GM12878 (cell line): ENCODE data around the gene LEKR1. TPM values are rescaled to one million over a fixed set of nuclear protein-coding genes. Genes with fewer than 3 reads are reported as not detected.

ENCODE experiments used
- ATAC-seq: fragments of 200-7000 bp; cut with Tn5 transposase; 3 replicates; pipeline ENCODE4 v1.9.1; 2020; ENCODE audit warnings: mild to moderate bottlenecking, moderate library complexity
- BruUV-seq: library from RNA; stranded (reverse); fragments of 400-500 nt; replicated peaks from 2 replicates; lab custom pipeline; 2021; lab: Mats Ljungman, UMichigan
- CTCF ChIA-PET: fragments of 300-600 bp; sonication (Branson Sonifier 250); formaldehyde crosslinking; extraction: SDS; loops from one replicate; lab custom pipeline; 2021; ENCODE audit warnings: inconsistent platforms; lab: Yijun Ruan, JAX
- POLR2A ChIA-PET: fragments of 350-600 bp; formaldehyde crosslinking; extraction: SDS; loops from one replicate; lab custom pipeline; 2021; ENCODE audit warnings: inconsistent platforms; lab: Charles Lee
- RAD21 ChIA-PET: fragments of 300-600 bp; sonication (Branson Sonifier 250); formaldehyde crosslinking; loops from one replicate; lab custom pipeline; 2023; ENCODE audit warnings: antibody characterized with exemption; ENCODE audit not compliant: unreplicated experiment; lab: Charles Lee
- SMC1A ChIA-PET: fragments of 300-600 bp; sonication (Branson Sonifier 250); formaldehyde crosslinking; loops from one replicate; lab custom pipeline; 2023; ENCODE audit not compliant: unreplicated experiment, uncharacterized antibody; lab: Charles Lee
- DNase-seq: peaks from one replicate; pipeline ENCODE4 v3.0.0-alpha.2; 2011; ENCODE audit warnings: low read depth, low spot score
- FAIRE-seq: peaks from 3 replicates; lab custom pipeline; 2011; peaks lifted over from hg19 to GRCh38; lab: Jason Lieb, UNC
- H2AFZ ChIP-seq: 2 replicates; pipeline ENCODE4 v1.6.0; 2011; ENCODE audit warnings: low read depth, low read length, control low read depth; ENCODE audit not compliant: control insufficient read depth
- H3K27ac ChIP-seq: 2 replicates; pipeline ENCODE4 v1.5.1; 2011; ENCODE audit warnings: control low read depth; ENCODE audit not compliant: control insufficient read depth, insufficient read depth
- H3K27me3 ChIP-seq, 2 experiments: replicated peaks in 1 of 2; 2 replicates each; pipeline versions ENCODE4 v1.6.0 to v1.6.1; 2011; ENCODE audit warnings: low read length in 1 of 2; ENCODE audit not compliant: control insufficient read depth in 2 of 2, insufficient read depth in 2 of 2
- H3K36me3 ChIP-seq, 2 experiments: 2 replicates each; pipeline ENCODE4 v1.5.1; 2011; ENCODE audit warnings: low read length in 1 of 2; ENCODE audit not compliant: control insufficient read depth in 2 of 2, insufficient read depth in 2 of 2
- H3K4me1 ChIP-seq: 2 replicates; pipeline ENCODE4 v1.6.1; 2011; ENCODE audit warnings: mild to moderate bottlenecking, low read length, moderate library complexity, mixed read lengths; ENCODE audit not compliant: control insufficient read depth, insufficient read depth
- H3K4me2 ChIP-seq: 2 replicates; pipeline ENCODE4 v1.6.0; 2011; ENCODE audit warnings: control low read depth; ENCODE audit not compliant: control insufficient read depth, insufficient read depth
- H3K4me3 ChIP-seq: fragments of 200-600 bp; sonication (generic); 2 replicates; pipeline ENCODE4 v1.5.1; 2016
- H3K79me2 ChIP-seq: 2 replicates; pipeline ENCODE4 v1.6.0; 2011; ENCODE audit warnings: low read length; ENCODE audit not compliant: control insufficient read depth, insufficient read depth
- H3K9ac ChIP-seq: 2 replicates; pipeline ENCODE4 v1.8.0; 2011; ENCODE audit warnings: low read length, control low read depth, mixed read lengths; ENCODE audit not compliant: control insufficient read depth, insufficient read depth
- H3K9me3 ChIP-seq: replicated peaks from 3 replicates; pipeline ENCODE4 v1.5.1; 2011; ENCODE audit warnings: mild to moderate bottlenecking, low read length; ENCODE audit not compliant: control insufficient read depth, insufficient read depth
- H4K20me1 ChIP-seq: 2 replicates; pipeline ENCODE4 v1.6.0; 2011; ENCODE audit not compliant: control insufficient read depth, insufficient read depth
- BCL11A ChIP-seq: IDR thresholded peaks from 2 replicates; pipeline ENCODE4 v1.6.1; 2011; ENCODE audit warnings: low read depth, low read length
- CBX5 ChIP-seq: sonication (generic); IDR thresholded peaks from 2 replicates; pipeline ENCODE4 v1.6.1; 2016; ENCODE audit warnings: low read depth, moderate library complexity, mild to moderate bottlenecking, inconsistent platforms
- DPF2 ChIP-seq: fragments of 450-650 bp; IDR thresholded peaks from 2 replicates; pipeline ENCODE4 v1.6.1; 2017; ENCODE audit warnings: mild to moderate bottlenecking
- EP300 ChIP-seq, 2 experiments: fragments of 150-350 bp in 1 of 2; IDR thresholded peaks; 2 replicates each; pipeline ENCODE4 v1.6.1; 2011 to 2012; ENCODE audit warnings: low read depth in 2 of 2, low read length in 2 of 2, borderline replicate concordance in 1 of 2, improper control_type of control experiment in 1 of 2, inconsistent platforms in 1 of 2; ENCODE audit not compliant: control insufficient read depth in 1 of 2
- ETV6 ChIP-seq, 2 experiments: fragments of 450-650 bp in 1 of 2; IDR thresholded peaks in 1 of 2; conservative IDR thresholded peaks in 1 of 2; 2 replicates each; pipeline ENCODE4 v1.6.1; 2014; ENCODE audit warnings: antibody characterized with exemption in 1 of 2, borderline replicate concordance in 1 of 2, low read depth in 1 of 2, mild to moderate bottlenecking in 1 of 2, moderate library complexity in 1 of 2
- HDAC2 ChIP-seq: fragments of 200-600 bp; sonication (generic); IDR thresholded peaks from 2 replicates; pipeline ENCODE4 v1.6.1; 2017
- NFIC ChIP-seq: IDR thresholded peaks from 2 replicates; pipeline ENCODE4 v1.6.1; 2012; ENCODE audit warnings: low read depth, mild to moderate bottlenecking, inconsistent platforms, low read length, moderate library complexity
- NR2C1 ChIP-seq: fragments of 450-650 bp; IDR thresholded peaks from 2 replicates; pipeline ENCODE4 v1.6.1; 2017; ENCODE audit warnings: antibody characterized with exemption, mild to moderate bottlenecking, moderate library complexity
- SPI1 ChIP-seq: IDR thresholded peaks from 2 replicates; pipeline ENCODE4 v1.6.1; 2011; ENCODE audit warnings: low read depth, mild to moderate bottlenecking, low read length, moderate library complexity, borderline replicate concordance; ENCODE audit not compliant: insufficient read depth
- WGBS: methylation state at CpG from one replicate; pipeline ENCODE4 v1.1.6; 2016; ENCODE audit warnings: low lambda C conversion rate; ENCODE audit not compliant: insufficient replicate concordance, insufficient coverage; ENCODE audit errors: missing lambda C conversion rate; 5-methylcytosine and 5-hydroxymethylcytosine counted together
- in situ Hi-C: fragments of 300-500 bp; cut with MboI; formaldehyde crosslinking; loops from 9 replicates; pipeline ENCODE4 v1.14.3; 2018; ENCODE audit warnings: mixed read lengths
- intact Hi-C: fragments of 100-400 bp; cut with micrococcal nuclease; formaldehyde crosslinking; loops from one replicate; pipeline ENCODE4 v1.14.2; 2022; ENCODE audit not compliant: unreplicated experiment
- polyA plus RNA-seq, 11 experiments: library from polyadenylated mRNA; depleted of rRNA in 4 of 11; unstranded in 6 of 11; stranded (reverse) in 5 of 11; fragments of >200 nt; fragmentation: Nextera tagmentation in 4 of 11; fragmentation: Illumina TruSeq in 1 of 11; extraction: Ambion mirVana in 4 of 11; extraction: Trizol in 1 of 11; gene quantifications; 1 replicate in 1 of 11; 2 replicates in 10 of 11; pipeline versions ENCODE4 v1.2.1 to v1.2.3, GENCODE V29; 2011 to 2016; ENCODE audit warnings: inconsistent platforms in 2 of 11, missing spikeins in 2 of 11, low read depth in 1 of 11
- total RNA-seq, 4 experiments: library from RNA; depleted of rRNA in 3 of 4; stranded (reverse); fragments of >200 nt in 3 of 4; fragmentation: Illumina TruSeq in 1 of 4; extraction: Trizol in 1 of 4; gene quantifications; 2 replicates each; pipeline versions ENCODE4 v1.2.1 to v1.2.3, GENCODE V29; 2013 to 2021
- TF ChIP-seq, protein P1 (sequence below): IDR thresholded peaks from 2 replicates; pipeline ENCODE4 v1.6.1; 2012; ENCODE audit warnings: low read length, inconsistent platforms
- TF ChIP-seq, protein P2 (sequence below): IDR thresholded peaks from 2 replicates; pipeline ENCODE4 v1.6.1; 2011; ENCODE audit warnings: borderline replicate concordance, low read depth, mild to moderate bottlenecking, moderate library complexity, mixed read lengths, low read length; ENCODE audit not compliant: insufficient read depth; ENCODE audit errors: extremely low read length
- TF ChIP-seq, protein P3 (sequence below): fragments of 450-650 bp; IDR thresholded peaks from 2 replicates; pipeline ENCODE4 v1.6.1; 2017; ENCODE audit warnings: mild to moderate bottlenecking, low read depth, inconsistent platforms; ENCODE audit not compliant: poor library complexity, severe bottlenecking
- TF ChIP-seq, protein P4 (sequence below): fragments of 450-650 bp; IDR thresholded peaks from 2 replicates; pipeline ENCODE4 v1.6.1; 2017; ENCODE audit warnings: mild to moderate bottlenecking, moderate library complexity

Gene LEKR1
- total and polyA plus RNA-seq, 10 of the 15 experiments (the other 5 are each of a cell fraction or from before 2014, with no cell fraction given): 0.48 to 3.2 (median 1.3) TPM

DNA sequence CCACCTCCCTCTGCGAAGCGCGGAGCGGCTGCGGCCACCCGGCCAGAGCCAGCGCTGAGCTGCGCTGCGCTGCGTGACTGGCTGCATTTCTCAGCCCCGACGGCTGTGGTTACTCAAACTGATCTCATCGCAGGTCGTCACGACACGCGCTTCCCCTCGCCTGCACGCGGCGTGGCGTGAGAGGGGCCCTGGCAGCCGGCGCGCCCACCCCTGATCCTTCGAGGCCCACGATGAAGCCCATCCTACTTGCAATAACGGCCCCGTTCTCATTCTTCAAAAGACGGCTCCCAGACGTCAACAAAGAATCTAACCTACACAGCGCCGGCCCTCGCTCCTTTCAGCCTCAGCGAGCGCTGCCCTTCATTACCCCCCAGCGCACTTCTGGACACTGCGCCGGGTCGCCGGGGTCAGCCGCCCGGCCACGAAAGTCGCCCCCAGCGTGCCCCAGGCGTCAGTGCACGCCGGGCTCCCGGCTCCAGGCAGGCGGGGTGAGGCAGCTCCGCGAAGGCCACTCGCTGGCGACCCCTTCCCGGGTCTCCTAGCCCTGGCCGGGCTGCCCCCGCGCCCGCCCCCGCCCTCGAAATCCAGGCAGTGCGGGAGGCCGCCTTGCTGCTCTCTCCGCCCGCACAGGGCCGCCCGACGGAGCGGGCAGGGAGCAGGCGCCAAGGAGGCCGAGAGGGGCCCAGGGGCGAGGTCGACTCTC is 9.9 kb upstream of the LEKR1 start:
- CTCF ChIA-PET: no interaction called here
- intact Hi-C loops: loop anchor here (2.0 to 10.0 kb wide), 3 partner anchors 261 to 273 kb away; partner anchors contain the start of gene SSR3
- peaks cover 27% of the 10 kb centered on the region for H3K4me1 ChIP-seq
- TF ChIP-seq, protein P1, sequence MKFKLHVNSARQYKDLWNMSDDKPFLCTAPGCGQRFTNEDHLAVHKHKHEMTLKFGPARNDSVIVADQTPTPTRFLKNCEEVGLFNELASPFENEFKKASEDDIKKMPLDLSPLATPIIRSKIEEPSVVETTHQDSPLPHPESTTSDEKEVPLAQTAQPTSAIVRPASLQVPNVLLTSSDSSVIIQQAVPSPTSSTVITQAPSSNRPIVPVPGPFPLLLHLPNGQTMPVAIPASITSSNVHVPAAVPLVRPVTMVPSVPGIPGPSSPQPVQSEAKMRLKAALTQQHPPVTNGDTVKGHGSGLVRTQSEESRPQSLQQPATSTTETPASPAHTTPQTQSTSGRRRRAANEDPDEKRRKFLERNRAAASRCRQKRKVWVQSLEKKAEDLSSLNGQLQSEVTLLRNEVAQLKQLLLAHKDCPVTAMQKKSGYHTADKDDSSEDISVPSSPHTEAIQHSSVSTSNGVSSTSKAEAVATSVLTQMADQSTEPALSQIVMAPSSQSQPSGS: 0 out of 2 replicates have a peak, but pooled peaks have one; percentile 43
- peak; percentile 69 to 72; a peak in 3 of 4 replicates for TF ChIP-seq EP300 (IDR thresholded peaks at IDR 0.05; ENCODE audit: borderline replicate concordance in 1 of 2, control insufficient read depth in 1 of 2, low read depth in 2 of 2, low read length in 2 of 2)
- TF ChIP-seq, protein P2, sequence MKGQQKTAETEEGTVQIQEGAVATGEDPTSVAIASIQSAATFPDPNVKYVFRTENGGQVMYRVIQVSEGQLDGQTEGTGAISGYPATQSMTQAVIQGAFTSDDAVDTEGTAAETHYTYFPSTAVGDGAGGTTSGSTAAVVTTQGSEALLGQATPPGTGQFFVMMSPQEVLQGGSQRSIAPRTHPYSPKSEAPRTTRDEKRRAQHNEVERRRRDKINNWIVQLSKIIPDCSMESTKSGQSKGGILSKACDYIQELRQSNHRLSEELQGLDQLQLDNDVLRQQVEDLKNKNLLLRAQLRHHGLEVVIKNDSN: no peak
- TF ChIP-seq BCL11A: peak; percentile 97
- TF ChIP-seq HDAC2: no peak
- TF ChIP-seq CBX5: no peak
- 0 out of 2 replicates have a peak, but pooled peaks have one; percentile 5 for TF ChIP-seq NR2C1
- TF ChIP-seq, protein P3, sequence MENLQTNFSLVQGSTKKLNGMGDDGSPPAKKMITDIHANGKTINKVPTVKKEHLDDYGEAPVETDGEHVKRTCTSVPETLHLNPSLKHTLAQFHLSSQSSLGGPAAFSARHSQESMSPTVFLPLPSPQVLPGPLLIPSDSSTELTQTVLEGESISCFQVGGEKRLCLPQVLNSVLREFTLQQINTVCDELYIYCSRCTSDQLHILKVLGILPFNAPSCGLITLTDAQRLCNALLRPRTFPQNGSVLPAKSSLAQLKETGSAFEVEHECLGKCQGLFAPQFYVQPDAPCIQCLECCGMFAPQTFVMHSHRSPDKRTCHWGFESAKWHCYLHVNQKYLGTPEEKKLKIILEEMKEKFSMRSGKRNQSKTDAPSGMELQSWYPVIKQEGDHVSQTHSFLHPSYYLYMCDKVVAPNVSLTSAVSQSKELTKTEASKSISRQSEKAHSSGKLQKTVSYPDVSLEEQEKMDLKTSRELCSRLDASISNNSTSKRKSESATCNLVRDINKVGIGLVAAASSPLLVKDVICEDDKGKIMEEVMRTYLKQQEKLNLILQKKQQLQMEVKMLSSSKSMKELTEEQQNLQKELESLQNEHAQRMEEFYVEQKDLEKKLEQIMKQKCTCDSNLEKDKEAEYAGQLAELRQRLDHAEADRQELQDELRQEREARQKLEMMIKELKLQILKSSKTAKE: no peak
- TF ChIP-seq DPF2: 0 out of 2 replicates have a peak, but pooled peaks have one; percentile 44
- TF ChIP-seq SPI1: 0 out of 2 replicates have a peak, but pooled peaks have one; percentile 33
- TF ChIP-seq NFIC: peak; percentile 56
- TF ChIP-seq, protein P4, sequence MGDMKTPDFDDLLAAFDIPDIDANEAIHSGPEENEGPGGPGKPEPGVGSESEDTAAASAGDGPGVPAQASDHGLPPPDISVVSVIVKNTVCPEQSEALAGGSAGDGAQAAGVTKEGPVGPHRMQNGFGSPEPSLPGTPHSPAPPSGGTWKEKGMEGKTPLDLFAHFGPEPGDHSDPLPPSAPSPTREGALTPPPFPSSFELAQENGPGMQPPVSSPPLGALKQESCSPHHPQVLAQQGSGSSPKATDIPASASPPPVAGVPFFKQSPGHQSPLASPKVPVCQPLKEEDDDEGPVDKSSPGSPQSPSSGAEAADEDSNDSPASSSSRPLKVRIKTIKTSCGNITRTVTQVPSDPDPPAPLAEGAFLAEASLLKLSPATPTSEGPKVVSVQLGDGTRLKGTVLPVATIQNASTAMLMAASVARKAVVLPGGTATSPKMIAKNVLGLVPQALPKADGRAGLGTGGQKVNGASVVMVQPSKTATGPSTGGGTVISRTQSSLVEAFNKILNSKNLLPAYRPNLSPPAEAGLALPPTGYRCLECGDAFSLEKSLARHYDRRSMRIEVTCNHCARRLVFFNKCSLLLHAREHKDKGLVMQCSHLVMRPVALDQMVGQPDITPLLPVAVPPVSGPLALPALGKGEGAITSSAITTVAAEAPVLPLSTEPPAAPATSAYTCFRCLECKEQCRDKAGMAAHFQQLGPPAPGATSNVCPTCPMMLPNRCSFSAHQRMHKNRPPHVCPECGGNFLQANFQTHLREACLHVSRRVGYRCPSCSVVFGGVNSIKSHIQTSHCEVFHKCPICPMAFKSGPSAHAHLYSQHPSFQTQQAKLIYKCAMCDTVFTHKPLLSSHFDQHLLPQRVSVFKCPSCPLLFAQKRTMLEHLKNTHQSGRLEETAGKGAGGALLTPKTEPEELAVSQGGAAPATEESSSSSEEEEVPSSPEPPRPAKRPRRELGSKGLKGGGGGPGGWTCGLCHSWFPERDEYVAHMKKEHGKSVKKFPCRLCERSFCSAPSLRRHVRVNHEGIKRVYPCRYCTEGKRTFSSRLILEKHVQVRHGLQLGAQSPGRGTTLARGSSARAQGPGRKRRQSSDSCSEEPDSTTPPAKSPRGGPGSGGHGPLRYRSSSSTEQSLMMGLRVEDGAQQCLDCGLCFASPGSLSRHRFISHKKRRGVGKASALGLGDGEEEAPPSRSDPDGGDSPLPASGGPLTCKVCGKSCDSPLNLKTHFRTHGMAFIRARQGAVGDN: peak; percentile 79
- TF ChIP-seq ETV6 (conservative IDR thresholded peaks at IDR 0.05 in 1 of 2, IDR thresholded peaks at IDR 0.05 in 1 of 2; ENCODE audit: borderline replicate concordance in 1 of 2, low read depth in 1 of 2): no peak

More for the DNA sequence above, 9.9 kb upstream of the LEKR1 start:
- H3K27me3 ChIP-seq: no peaks in the 10 kb centered on the region
- FAIRE-seq (no peak), ATAC-seq (peak; percentile 64), DNase-seq (no peak)
- in situ Hi-C loops: loop anchor here (10.0 kb wide), 1 partner anchor 261 kb away; the partner anchor contains the start of gene SSR3
- H3K4me2 ChIP-seq: peak overlapping the region; percentile 83
- peak overlapping the region; percentile 88 for H2AFZ ChIP-seq
- ChIA-PET POLR2A (interaction anchor here (1.4 kb wide), 1 partner anchor 11 kb away, joined by 3 read pairs; no protein-coding TSS in a partner anchor), SMC1A (no interaction called here), RAD21 (no interaction called here)
- peak overlapping the region; percentile 85 for H3K4me3 ChIP-seq
- H4K20me1 ChIP-seq: no peaks in the 10 kb centered on the region
- 25% methylated on average over 73 of the region's 74 CpGs for WGBS
- peak overlapping the region; percentile 95 for H3K27ac ChIP-seq
- no peaks in the 10 kb centered on the region for H3K9me3 ChIP-seq
- H3K9ac ChIP-seq: peak overlapping the region; percentile 87
- no TSS peak for BruUV-seq
- H3K36me3 ChIP-seq: no peaks in the 10 kb centered on the region; a peak in 1 of 4 replicates
- H3K79me2 ChIP-seq: peaks cover 57% of the 10 kb centered on the region
